Chondrocyte (in vitro differentiated cells): ENCODE data around the gene CHCHD3. TPM values are rescaled to one million over a fixed set of nuclear protein-coding genes. Genes with fewer than 3 reads are reported as not detected.

ENCODE experiments used
- DNase-seq: peaks from one replicate; pipeline ENCODE4 v3.0.0; 2021; ENCODE audit warnings: mixed read lengths, low spot score
- H3K27ac Mint-ChIP-seq: one replicate; pipeline ENCODE4 v1.8.0; 2021; ENCODE audit warnings: mild to moderate bottlenecking, moderate library complexity, mixed read lengths; ENCODE audit not compliant: unreplicated experiment
- H3K27me3 Mint-ChIP-seq: 2 replicates; pipeline ENCODE4 v1.8.0; 2021; ENCODE audit warnings: low read depth, mixed read lengths
- H3K36me3 Mint-ChIP-seq: 2 replicates; pipeline ENCODE4 v1.8.0; 2021; ENCODE audit warnings: low read depth, mixed read lengths
- H3K4me1 Mint-ChIP-seq: 2 replicates; pipeline ENCODE4 v1.8.0; 2021; ENCODE audit warnings: low read depth, mild to moderate bottlenecking, mixed read lengths
- H3K4me3 Mint-ChIP-seq: one replicate; pipeline ENCODE4 v1.8.0; 2021; ENCODE audit warnings: mild to moderate bottlenecking, moderate library complexity, mixed read lengths; ENCODE audit not compliant: unreplicated experiment
- H3K9me3 Mint-ChIP-seq: 2 replicates; pipeline ENCODE4 v1.8.0; 2021; ENCODE audit warnings: low read depth, mixed read lengths
- total RNA-seq: library from RNA; stranded (reverse); gene quantifications from 3 replicates; pipeline ENCODE4 v1.2.1, GENCODE V29; 2021
- TF ChIP-seq, protein P1 (sequence below): fragments of 200-600 bp; sonication (generic); IDR thresholded peaks from 2 replicates; pipeline ENCODE4 v1.5.0; 2021; ENCODE audit warnings: antibody characterized with exemption, mild to moderate bottlenecking, moderate library complexity

The CHCHD3 gene
- total RNA-seq, 1 donor from 2014 or later, result 42.6 TPM

DNA sequence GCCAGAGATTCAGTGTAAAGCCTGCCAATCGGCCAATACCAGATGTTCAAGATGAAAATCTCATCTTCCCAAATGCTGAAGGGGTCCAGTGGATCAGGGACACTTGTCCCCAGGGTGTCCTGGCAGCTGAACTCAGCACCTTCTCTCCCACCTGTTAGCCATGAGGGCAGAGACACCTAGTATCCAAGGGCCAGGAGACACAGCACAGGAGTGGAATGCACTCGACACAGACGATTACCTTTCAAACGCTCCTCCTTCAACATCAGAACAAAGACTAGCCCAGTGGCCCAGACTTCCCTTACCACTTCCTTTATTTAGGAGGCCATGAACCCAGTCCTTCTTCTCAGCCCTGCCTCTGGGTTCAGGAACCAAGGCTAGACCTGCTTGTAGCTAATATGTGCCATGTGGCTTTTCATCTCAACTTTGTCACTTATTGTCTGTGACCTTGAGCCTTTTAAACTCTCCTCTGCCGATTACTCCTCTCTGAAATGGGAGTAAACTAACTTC lies 325.4 kb downstream of the CHCHD3 start:
- no peaks in the 10 kb centered on the region for H3K27me3 Mint-ChIP-seq
- H3K4me3 Mint-ChIP-seq, result no peak overlapping the region
- H3K9me3 Mint-ChIP-seq, result peaks cover 4% of the 10 kb centered on the region
- no peaks in the 10 kb centered on the region for H3K36me3 Mint-ChIP-seq
- TF ChIP-seq, protein P1, sequence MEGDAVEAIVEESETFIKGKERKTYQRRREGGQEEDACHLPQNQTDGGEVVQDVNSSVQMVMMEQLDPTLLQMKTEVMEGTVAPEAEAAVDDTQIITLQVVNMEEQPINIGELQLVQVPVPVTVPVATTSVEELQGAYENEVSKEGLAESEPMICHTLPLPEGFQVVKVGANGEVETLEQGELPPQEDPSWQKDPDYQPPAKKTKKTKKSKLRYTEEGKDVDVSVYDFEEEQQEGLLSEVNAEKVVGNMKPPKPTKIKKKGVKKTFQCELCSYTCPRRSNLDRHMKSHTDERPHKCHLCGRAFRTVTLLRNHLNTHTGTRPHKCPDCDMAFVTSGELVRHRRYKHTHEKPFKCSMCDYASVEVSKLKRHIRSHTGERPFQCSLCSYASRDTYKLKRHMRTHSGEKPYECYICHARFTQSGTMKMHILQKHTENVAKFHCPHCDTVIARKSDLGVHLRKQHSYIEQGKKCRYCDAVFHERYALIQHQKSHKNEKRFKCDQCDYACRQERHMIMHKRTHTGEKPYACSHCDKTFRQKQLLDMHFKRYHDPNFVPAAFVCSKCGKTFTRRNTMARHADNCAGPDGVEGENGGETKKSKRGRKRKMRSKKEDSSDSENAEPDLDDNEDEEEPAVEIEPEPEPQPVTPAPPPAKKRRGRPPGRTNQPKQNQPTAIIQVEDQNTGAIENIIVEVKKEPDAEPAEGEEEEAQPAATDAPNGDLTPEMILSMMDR, result no peak
- DNase-seq, result no peak
- no peaks in the 10 kb centered on the region for H3K4me1 Mint-ChIP-seq
- H3K27ac Mint-ChIP-seq, result no peak overlapping the region

DNA sequence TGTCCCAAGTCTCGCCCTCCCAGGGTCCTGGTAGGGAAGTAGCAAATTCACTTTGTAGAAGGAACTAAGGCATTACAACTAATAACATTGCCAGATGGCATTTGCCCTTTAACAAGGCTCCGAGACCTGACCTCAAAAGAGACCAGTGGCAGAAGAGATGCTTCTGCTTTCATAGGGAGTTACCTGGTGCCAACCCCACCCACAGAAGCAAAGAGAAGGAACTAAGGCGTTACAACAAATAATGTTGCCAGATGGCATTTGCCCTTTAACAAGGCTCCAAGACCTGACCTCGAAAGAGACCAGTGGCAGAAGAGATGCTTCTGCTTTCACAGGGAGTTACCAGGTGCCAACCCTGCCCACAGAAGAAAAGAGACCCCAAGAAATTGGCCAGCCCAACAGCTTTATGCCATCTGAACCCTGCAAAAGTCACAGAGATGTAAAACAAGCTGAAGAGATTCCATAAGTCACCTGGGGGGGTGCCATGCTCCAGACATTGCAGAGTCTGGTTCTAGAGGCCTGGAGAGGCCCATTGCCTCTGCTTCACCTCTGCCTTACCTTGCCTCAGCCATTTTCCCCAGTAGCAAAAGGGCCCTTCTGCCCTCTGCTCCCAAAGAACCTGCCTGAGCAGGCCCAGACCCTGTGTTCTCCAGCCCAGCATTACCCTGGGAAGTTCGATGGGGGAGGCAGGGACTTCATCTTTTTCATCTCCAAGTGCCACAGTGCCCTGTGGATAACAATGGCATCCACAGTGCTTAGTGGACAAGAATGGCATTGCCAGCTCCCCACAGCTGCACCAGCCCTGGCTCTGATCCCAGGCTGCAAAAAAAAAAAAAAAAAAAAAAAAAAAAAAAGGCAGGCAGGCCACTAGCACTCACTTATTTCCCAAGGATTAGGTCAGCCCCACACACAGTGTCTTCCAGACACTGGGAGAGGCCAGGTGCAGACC lies 326.1 kb downstream of the CHCHD3 start:
- TF ChIP-seq, protein P1, result peak; percentile 23
- peaks cover 4% of the 10 kb centered on the region for H3K9me3 Mint-ChIP-seq
- no peaks in the 10 kb centered on the region for H3K36me3 Mint-ChIP-seq
- H3K27ac Mint-ChIP-seq, result no peak overlapping the region
- no peak for DNase-seq
- H3K4me1 Mint-ChIP-seq, result no peaks in the 10 kb centered on the region
- no peak overlapping the region for H3K4me3 Mint-ChIP-seq
- peaks cover 3% of the 10 kb centered on the region for H3K27me3 Mint-ChIP-seq

DNA sequence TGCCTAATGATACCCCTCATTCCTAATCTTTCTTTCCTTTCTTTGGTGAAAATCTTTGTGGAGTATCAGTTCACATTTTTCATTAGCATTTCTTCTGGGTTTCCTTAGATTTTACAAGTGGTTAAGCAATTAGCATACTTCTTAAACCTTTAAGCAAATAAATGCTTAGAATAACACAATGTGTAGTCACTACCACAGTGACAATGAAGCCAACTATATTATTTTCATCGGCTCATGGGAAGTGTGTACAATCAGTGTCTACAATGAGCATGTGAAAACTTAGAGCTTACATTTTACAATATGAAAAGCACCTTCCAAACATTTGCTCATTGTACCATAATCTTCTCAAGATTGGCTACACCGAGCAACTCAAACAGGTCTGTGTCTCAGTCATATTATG lies 329.5 kb downstream of the CHCHD3 start:
- H3K9me3 Mint-ChIP-seq, result peaks cover 4% of the 10 kb centered on the region
- peaks cover 22% of the 10 kb centered on the region for H3K27me3 Mint-ChIP-seq
- no peak for DNase-seq
- TF ChIP-seq, protein P1, result no peak
- H3K4me3 Mint-ChIP-seq, result no peak overlapping the region
- no peak overlapping the region for H3K27ac Mint-ChIP-seq
- H3K4me1 Mint-ChIP-seq, result no peaks in the 10 kb centered on the region
- H3K36me3 Mint-ChIP-seq, result peaks cover 2% of the 10 kb centered on the region

DNA sequence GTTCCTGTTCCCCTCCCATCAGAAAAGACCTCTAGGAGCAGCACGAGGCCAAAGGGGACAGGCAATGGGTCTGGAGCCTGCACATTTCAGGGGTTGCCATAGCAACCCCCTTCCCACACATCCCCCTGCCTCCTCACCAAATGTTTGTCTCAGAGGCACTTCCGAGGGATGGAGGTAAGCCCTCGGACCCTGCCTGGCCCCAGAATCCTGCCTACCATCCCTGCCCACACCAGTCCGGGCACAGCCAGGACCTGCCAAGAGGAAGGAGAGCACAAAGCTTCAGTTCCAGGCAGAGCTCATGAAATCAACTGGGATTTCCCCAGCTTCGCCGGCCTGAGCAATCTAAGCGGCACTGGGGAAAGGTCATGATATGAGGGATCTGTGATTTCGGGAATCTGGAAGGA lies 330.6 kb downstream of the CHCHD3 start:
- H3K4me1 Mint-ChIP-seq, result no peaks in the 10 kb centered on the region
- peaks cover 2% of the 10 kb centered on the region for H3K36me3 Mint-ChIP-seq
- peaks cover 22% of the 10 kb centered on the region for H3K27me3 Mint-ChIP-seq
- TF ChIP-seq, protein P1, result no peak
- H3K27ac Mint-ChIP-seq, result no peak overlapping the region
- peaks cover 7% of the 10 kb centered on the region for H3K9me3 Mint-ChIP-seq
- DNase-seq, result no peak
- H3K4me3 Mint-ChIP-seq, result no peak overlapping the region

DNA sequence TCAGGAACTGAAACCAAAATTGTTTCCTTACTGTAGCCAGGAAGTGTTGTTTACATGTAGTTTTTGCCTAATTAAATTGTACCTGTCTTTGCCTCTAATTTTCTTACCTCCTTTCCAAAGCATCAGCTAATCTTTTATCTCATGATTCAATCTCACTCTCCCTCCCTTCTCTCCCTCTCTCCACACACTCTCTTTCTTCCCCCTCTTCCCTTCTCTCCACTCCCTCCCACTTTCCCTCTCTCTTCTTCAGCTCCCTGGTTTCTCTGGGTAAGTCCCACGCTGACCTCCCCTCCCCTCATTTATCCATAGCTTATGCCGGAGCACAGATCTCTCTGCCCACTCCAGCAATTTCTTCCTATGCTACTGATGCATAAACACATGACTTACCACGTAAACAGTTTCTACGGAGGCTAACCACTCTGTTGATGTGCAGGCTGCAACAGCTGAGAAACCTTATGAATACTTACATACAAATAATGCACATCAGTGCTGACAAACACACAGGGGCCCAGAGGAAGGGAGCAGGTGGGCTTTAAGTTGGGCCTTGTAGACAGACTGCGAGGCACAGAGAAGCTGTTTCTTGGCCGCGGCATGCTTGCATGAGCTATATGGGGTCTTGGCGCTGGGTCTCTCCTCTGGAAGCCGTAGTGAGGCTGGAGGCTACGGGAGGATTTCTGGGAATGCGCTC lies 331.2 kb downstream of the CHCHD3 start:
- H3K36me3 Mint-ChIP-seq, result peaks cover 3% of the 10 kb centered on the region
- peaks cover 10% of the 10 kb centered on the region for H3K9me3 Mint-ChIP-seq
- H3K27ac Mint-ChIP-seq, result no peak overlapping the region
- TF ChIP-seq, protein P1, result no peak
- no peak for DNase-seq
- H3K27me3 Mint-ChIP-seq, result peaks cover 22% of the 10 kb centered on the region
- H3K4me3 Mint-ChIP-seq, result no peak overlapping the region
- no peaks in the 10 kb centered on the region for H3K4me1 Mint-ChIP-seq
